ENCODE measurements around the gene SHISA5. TPM values are rescaled to one million over a fixed set of nuclear protein-coding genes. Genes with fewer than 3 reads are reported as not detected.
A peak's percentile ranks its signal among the peaks of the same experiment; 100 is the strongest.

Gene SHISA5
- total RNA-seq, 1 experiment from 2014 or later, result 104 TPM

DNA sequence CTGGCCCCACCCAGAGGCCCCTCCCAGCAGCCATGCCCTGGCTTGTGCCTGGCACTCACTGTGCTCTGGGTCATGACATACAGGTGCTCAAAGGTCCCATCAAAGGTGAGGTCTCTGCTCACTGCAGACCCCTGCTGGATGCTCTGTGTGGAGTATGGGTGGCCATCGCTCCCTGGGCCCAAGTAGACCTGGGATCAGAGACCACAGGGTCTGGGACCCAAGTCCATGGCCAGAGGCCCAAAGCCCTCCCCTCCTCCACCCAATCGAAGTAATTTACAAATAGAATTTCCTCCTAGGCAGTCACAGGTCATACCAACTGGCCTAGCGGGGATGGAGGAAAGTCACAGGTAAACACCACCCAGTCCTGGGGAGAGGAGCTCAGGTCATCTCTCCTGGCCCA lies 81.7 kb downstream of the SHISA5 start:
- Histone ChIP-seq H3K4me2 (ENCODE audit: low read length) (no peak overlapping the region), H3K9me3 (ENCODE audit: control insufficient read depth in 1 of 2, insufficient read depth in 1 of 2, low read depth in 1 of 2, low read length in 2 of 2) (no peaks in the 10 kb centered on the region), H3K9ac (ENCODE audit: low read length) (no peak overlapping the region), H2AFZ (ENCODE audit: low read depth, low read length, poor library complexity, severe bottlenecking) (no peak overlapping the region), H3K4me1 (ENCODE audit: control insufficient read depth in 1 of 2, insufficient read depth in 2 of 2, low read length in 2 of 2) (no peaks in the 10 kb centered on the region; a peak in 1 of 4 replicates), H4K20me1 (ENCODE audit: insufficient read depth) (no peaks in the 10 kb centered on the region), H3K79me2 (ENCODE audit: insufficient read depth, low read length) (no peaks in the 10 kb centered on the region), H3K36me3 (ENCODE audit: control insufficient read depth in 1 of 2, insufficient read depth in 2 of 2, low read length in 2 of 2) (no peaks in the 10 kb centered on the region), H3K4me3 (replicated peaks in 1 of 2; ENCODE audit: low read depth in 1 of 2, low read length in 2 of 2) (no peak overlapping the region), H3K27me3 (ENCODE audit: insufficient read depth, low read length) (no peaks in the 10 kb centered on the region), H3K9me2 (ENCODE audit: insufficient read depth) (no peaks in the 10 kb centered on the region), H3K27ac (ENCODE audit: low read depth, low read length) (no peak overlapping the region)
- peak; percentile 57 for ATAC-seq
- TF ChIP-seq, protein P1, sequence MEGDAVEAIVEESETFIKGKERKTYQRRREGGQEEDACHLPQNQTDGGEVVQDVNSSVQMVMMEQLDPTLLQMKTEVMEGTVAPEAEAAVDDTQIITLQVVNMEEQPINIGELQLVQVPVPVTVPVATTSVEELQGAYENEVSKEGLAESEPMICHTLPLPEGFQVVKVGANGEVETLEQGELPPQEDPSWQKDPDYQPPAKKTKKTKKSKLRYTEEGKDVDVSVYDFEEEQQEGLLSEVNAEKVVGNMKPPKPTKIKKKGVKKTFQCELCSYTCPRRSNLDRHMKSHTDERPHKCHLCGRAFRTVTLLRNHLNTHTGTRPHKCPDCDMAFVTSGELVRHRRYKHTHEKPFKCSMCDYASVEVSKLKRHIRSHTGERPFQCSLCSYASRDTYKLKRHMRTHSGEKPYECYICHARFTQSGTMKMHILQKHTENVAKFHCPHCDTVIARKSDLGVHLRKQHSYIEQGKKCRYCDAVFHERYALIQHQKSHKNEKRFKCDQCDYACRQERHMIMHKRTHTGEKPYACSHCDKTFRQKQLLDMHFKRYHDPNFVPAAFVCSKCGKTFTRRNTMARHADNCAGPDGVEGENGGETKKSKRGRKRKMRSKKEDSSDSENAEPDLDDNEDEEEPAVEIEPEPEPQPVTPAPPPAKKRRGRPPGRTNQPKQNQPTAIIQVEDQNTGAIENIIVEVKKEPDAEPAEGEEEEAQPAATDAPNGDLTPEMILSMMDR (IDR thresholded peaks at IDR 0.05 in 2 of 3, conservative IDR thresholded peaks at IDR 0.05 in 1 of 3; ENCODE audit: borderline replicate concordance in 1 of 3, insufficient read depth in 1 of 3, low read depth in 2 of 3, low read length in 2 of 3), result peak in 2 of 3 experiments; percentile 25 to 36; a peak in 3 of 6 replicates
- no peak for TF ChIP-seq JUND (IDR thresholded peaks at IDR 0.05)
- ChIA-PET RAD21 (ENCODE audit: low non-redundant PET in 1 of 2, low total read pairs in 2 of 2, uncharacterized antibody in 2 of 2, unreplicated experiment in 2 of 2) (no interaction called here), CTCF (interaction anchor here (2.0 to 3.5 kb wide), 2 partner anchors 14 to 21 kb away, joined by 7 to 18 read pairs; no protein-coding TSS in a partner anchor), POLR2A (no interaction called here)
- intact Hi-C loops (cut with micrococcal nuclease), result no loop called here
- no TSS peak for BruUV-seq (replicated peaks)
- no peak for DNase-seq (ENCODE audit: low read depth, low spot score)

GRCh38 chr3:48420561-48420960 lies 83.4 kb downstream of the SHISA5 start:
- no peaks in the 10 kb centered on the region for H3K4me1 ChIP-seq (ENCODE audit: control insufficient read depth in 1 of 2, insufficient read depth in 2 of 2, low read length in 2 of 2)
- no peaks in the 10 kb centered on the region for H3K9me3 ChIP-seq (ENCODE audit: control insufficient read depth in 1 of 2, insufficient read depth in 1 of 2, low read depth in 1 of 2, low read length in 2 of 2)
- no TSS peak for BruUV-seq (replicated peaks)
- DNase-seq (ENCODE audit: low read depth, low spot score) (no peak), ATAC-seq (no peak)
- no peaks in the 10 kb centered on the region for H3K79me2 ChIP-seq (ENCODE audit: insufficient read depth, low read length)
- no peaks in the 10 kb centered on the region for H3K9me2 ChIP-seq (ENCODE audit: insufficient read depth)
- RAD21 ChIA-PET (ENCODE audit: low non-redundant PET in 1 of 2, low total read pairs in 2 of 2, uncharacterized antibody in 2 of 2, unreplicated experiment in 2 of 2), result no interaction called here
- no peak overlapping the region for H3K9ac ChIP-seq (ENCODE audit: low read length)
- intact Hi-C loops (cut with micrococcal nuclease), result no loop called here
- no peak overlapping the region for H2AFZ ChIP-seq (ENCODE audit: low read depth, low read length, poor library complexity, severe bottlenecking)
- POLR2A ChIA-PET, result no interaction called here
- no peak overlapping the region for H3K4me2 ChIP-seq (ENCODE audit: low read length)
- H4K20me1 ChIP-seq (ENCODE audit: insufficient read depth), result no peaks in the 10 kb centered on the region
- H3K27me3 ChIP-seq (ENCODE audit: insufficient read depth, low read length), result no peaks in the 10 kb centered on the region
- no peak overlapping the region for H3K4me3 ChIP-seq (replicated peaks in 1 of 2; ENCODE audit: low read depth in 1 of 2, low read length in 2 of 2)
- H3K27ac ChIP-seq (ENCODE audit: low read depth, low read length), result no peak overlapping the region
- no peaks in the 10 kb centered on the region; a peak in 1 of 4 replicates for H3K36me3 ChIP-seq (ENCODE audit: control insufficient read depth in 1 of 2, insufficient read depth in 2 of 2, low read length in 2 of 2)
- CTCF ChIA-PET, result interaction anchor here (0.7 kb wide), 1 partner anchor 20 kb away, joined by 3 read pairs; no protein-coding TSS in a partner anchor
- TF ChIP-seq ZBTB33 (IDR thresholded peaks at IDR 0.05; ENCODE audit: extremely low read depth, insufficient replicate concordance, low read length) (no peak), ZFX (IDR thresholded peaks at IDR 0.05) (no peak), EZH2phosphoT487 (IDR thresholded peaks at IDR 0.05; ENCODE audit: borderline replicate concordance) (no peak), EZH2 (IDR thresholded peaks at IDR 0.05) (no peak), EGR1 (IDR thresholded peaks at IDR 0.05; ENCODE audit: low read depth) (no peak), POLR2AphosphoS5 (IDR thresholded peaks at IDR 0.05; ENCODE audit: low read depth, low read length) (no peak), FOSL1 (IDR thresholded peaks at IDR 0.05; ENCODE audit: low read depth) (no peak), SRF (IDR thresholded peaks at IDR 0.05; ENCODE audit: low read depth) (no peak), SIN3A (IDR thresholded peaks at IDR 0.05; ENCODE audit: low read depth) (no peak), SP1 (IDR thresholded peaks at IDR 0.05; ENCODE audit: low read depth) (no peak)
- TF ChIP-seq, protein P2, sequence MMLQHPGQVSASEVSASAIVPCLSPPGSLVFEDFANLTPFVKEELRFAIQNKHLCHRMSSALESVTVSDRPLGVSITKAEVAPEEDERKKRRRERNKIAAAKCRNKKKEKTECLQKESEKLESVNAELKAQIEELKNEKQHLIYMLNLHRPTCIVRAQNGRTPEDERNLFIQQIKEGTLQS (IDR thresholded peaks at IDR 0.05), result no peak
- TF ChIP-seq, protein P3, sequence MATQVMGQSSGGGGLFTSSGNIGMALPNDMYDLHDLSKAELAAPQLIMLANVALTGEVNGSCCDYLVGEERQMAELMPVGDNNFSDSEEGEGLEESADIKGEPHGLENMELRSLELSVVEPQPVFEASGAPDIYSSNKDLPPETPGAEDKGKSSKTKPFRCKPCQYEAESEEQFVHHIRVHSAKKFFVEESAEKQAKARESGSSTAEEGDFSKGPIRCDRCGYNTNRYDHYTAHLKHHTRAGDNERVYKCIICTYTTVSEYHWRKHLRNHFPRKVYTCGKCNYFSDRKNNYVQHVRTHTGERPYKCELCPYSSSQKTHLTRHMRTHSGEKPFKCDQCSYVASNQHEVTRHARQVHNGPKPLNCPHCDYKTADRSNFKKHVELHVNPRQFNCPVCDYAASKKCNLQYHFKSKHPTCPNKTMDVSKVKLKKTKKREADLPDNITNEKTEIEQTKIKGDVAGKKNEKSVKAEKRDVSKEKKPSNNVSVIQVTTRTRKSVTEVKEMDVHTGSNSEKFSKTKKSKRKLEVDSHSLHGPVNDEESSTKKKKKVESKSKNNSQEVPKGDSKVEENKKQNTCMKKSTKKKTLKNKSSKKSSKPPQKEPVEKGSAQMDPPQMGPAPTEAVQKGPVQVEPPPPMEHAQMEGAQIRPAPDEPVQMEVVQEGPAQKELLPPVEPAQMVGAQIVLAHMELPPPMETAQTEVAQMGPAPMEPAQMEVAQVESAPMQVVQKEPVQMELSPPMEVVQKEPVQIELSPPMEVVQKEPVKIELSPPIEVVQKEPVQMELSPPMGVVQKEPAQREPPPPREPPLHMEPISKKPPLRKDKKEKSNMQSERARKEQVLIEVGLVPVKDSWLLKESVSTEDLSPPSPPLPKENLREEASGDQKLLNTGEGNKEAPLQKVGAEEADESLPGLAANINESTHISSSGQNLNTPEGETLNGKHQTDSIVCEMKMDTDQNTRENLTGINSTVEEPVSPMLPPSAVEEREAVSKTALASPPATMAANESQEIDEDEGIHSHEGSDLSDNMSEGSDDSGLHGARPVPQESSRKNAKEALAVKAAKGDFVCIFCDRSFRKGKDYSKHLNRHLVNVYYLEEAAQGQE (IDR thresholded peaks at IDR 0.05; ENCODE audit: low read depth), result no peak
